ENCODE data around the gene MITF. TPM values are rescaled to one million over a fixed set of nuclear protein-coding genes. Genes with fewer than 3 reads are reported as not detected.
"Not testable (repeated sequence)": the region's sequence is repeated elsewhere in the genome, so short reads cannot be mapped to it uniquely, and the experiment has no call there.

Gene MITF
- total RNA-seq, 1 donor from 2014 or later = 5.8 TPM

GRCh38 chr3:69900331-69900730 lies 161.1 kb downstream of the MITF start:
- Mint-ChIP-seq H3K4me1 (ENCODE audit: unreplicated experiment) (no peaks in the 10 kb centered on the region), H3K4me3 (ENCODE audit: unreplicated experiment) (no peak overlapping the region), H3K9me3 (ENCODE audit: unreplicated experiment) (no peaks in the 10 kb centered on the region), H3K27me3 (ENCODE audit: unreplicated experiment) (no peaks in the 10 kb centered on the region), H3K36me3 (ENCODE audit: unreplicated experiment) (no peaks in the 10 kb centered on the region), H3K27ac (ENCODE audit: unreplicated experiment) (no peak overlapping the region)
- no peak for TF ChIP-seq CTCF (IDR thresholded peaks at IDR 0.05)
- no peak for DNase-seq (ENCODE audit: extremely low spot score, unreplicated experiment)

GRCh38 chr3:69901802-69902201 lies 162.5 kb downstream of the MITF start:
- no peak for DNase-seq (ENCODE audit: extremely low spot score, unreplicated experiment)
- no peak for TF ChIP-seq CTCF (IDR thresholded peaks at IDR 0.05)
- no peak overlapping the region for H3K4me3 Mint-ChIP-seq (ENCODE audit: unreplicated experiment)
- no peaks in the 10 kb centered on the region for H3K36me3 Mint-ChIP-seq (ENCODE audit: unreplicated experiment)
- no peaks in the 10 kb centered on the region for H3K27me3 Mint-ChIP-seq (ENCODE audit: unreplicated experiment)
- H3K27ac Mint-ChIP-seq (ENCODE audit: unreplicated experiment) = no peak overlapping the region
- peaks cover 4% of the 10 kb centered on the region for H3K4me1 Mint-ChIP-seq (ENCODE audit: unreplicated experiment)
- no peaks in the 10 kb centered on the region for H3K9me3 Mint-ChIP-seq (ENCODE audit: unreplicated experiment)

GRCh38 chr3:69902386-69902785 lies 163.1 kb downstream of the MITF start:
- no peaks in the 10 kb centered on the region for H3K36me3 Mint-ChIP-seq (ENCODE audit: unreplicated experiment)

GRCh38 chr3:69906351-69906966 lies 167.2 kb downstream of the MITF start:
- Mint-ChIP-seq H3K4me3 (ENCODE audit: unreplicated experiment) (no peak overlapping the region), H3K4me1 (ENCODE audit: unreplicated experiment) (peaks cover 8% of the 10 kb centered on the region), H3K27me3 (ENCODE audit: unreplicated experiment) (no peaks in the 10 kb centered on the region), H3K36me3 (ENCODE audit: unreplicated experiment) (no peaks in the 10 kb centered on the region), H3K27ac (ENCODE audit: unreplicated experiment) (no peak overlapping the region), H3K9me3 (ENCODE audit: unreplicated experiment) (peaks cover 3% of the 10 kb centered on the region)
- no peak for DNase-seq (ENCODE audit: extremely low spot score, unreplicated experiment)
- no peak for TF ChIP-seq CTCF (IDR thresholded peaks at IDR 0.05)

More at GRCh38 chr3:69902386-69902785, 163.1 kb downstream of the MITF start:
- peaks cover 4% of the 10 kb centered on the region for H3K4me1 Mint-ChIP-seq (ENCODE audit: unreplicated experiment)
- H3K27ac Mint-ChIP-seq (ENCODE audit: unreplicated experiment) = no peak overlapping the region
- H3K27me3 Mint-ChIP-seq (ENCODE audit: unreplicated experiment) = no peaks in the 10 kb centered on the region
- TF ChIP-seq CTCF (IDR thresholded peaks at IDR 0.05) = no peak
- H3K4me3 Mint-ChIP-seq (ENCODE audit: unreplicated experiment) = no peak overlapping the region
- H3K9me3 Mint-ChIP-seq (ENCODE audit: unreplicated experiment) = no peaks in the 10 kb centered on the region
- DNase-seq (ENCODE audit: extremely low spot score, unreplicated experiment) = no peak

GRCh38 chr3:69907554-69907953 lies 168.3 kb downstream of the MITF start:
- DNase-seq (ENCODE audit: extremely low spot score, unreplicated experiment) = no peak
- no peaks in the 10 kb centered on the region for H3K36me3 Mint-ChIP-seq (ENCODE audit: unreplicated experiment)
- TF ChIP-seq CTCF (IDR thresholded peaks at IDR 0.05) = no peak
- H3K27me3 Mint-ChIP-seq (ENCODE audit: unreplicated experiment) = no peaks in the 10 kb centered on the region
- H3K4me3 Mint-ChIP-seq (ENCODE audit: unreplicated experiment) = no peak overlapping the region
- H3K4me1 Mint-ChIP-seq (ENCODE audit: unreplicated experiment) = peaks cover 8% of the 10 kb centered on the region
- H3K27ac Mint-ChIP-seq (ENCODE audit: unreplicated experiment) = no peak overlapping the region
- peaks cover 3% of the 10 kb centered on the region for H3K9me3 Mint-ChIP-seq (ENCODE audit: unreplicated experiment)

GRCh38 chr3:69909859-69910258 lies 170.6 kb downstream of the MITF start:
- not testable (repeated sequence) for H3K4me1 Mint-ChIP-seq (ENCODE audit: unreplicated experiment); H3K27ac Mint-ChIP-seq (ENCODE audit: unreplicated experiment); H3K27me3 Mint-ChIP-seq (ENCODE audit: unreplicated experiment); H3K4me3 Mint-ChIP-seq (ENCODE audit: unreplicated experiment); H3K9me3 Mint-ChIP-seq (ENCODE audit: unreplicated experiment); H3K36me3 Mint-ChIP-seq (ENCODE audit: unreplicated experiment); DNase-seq (ENCODE audit: extremely low spot score, unreplicated experiment)

All from osteocyte (in vitro differentiated cells).